Activated T-cell treated with anti-CD3 and anti-CD28 coated beads for 24 hours (primary cell): ENCODE data around the gene TMC7.
"Not testable (repeated sequence)": the region's sequence is repeated elsewhere in the genome, so short reads cannot be mapped to it uniquely, and the experiment has no call there.

Source experiments
- DNase-seq: peaks from one replicate; pipeline ENCODE4 v3.0.0-alpha.2; 2020; ENCODE audit warnings: low read depth

TMC7 gene

DNA sequence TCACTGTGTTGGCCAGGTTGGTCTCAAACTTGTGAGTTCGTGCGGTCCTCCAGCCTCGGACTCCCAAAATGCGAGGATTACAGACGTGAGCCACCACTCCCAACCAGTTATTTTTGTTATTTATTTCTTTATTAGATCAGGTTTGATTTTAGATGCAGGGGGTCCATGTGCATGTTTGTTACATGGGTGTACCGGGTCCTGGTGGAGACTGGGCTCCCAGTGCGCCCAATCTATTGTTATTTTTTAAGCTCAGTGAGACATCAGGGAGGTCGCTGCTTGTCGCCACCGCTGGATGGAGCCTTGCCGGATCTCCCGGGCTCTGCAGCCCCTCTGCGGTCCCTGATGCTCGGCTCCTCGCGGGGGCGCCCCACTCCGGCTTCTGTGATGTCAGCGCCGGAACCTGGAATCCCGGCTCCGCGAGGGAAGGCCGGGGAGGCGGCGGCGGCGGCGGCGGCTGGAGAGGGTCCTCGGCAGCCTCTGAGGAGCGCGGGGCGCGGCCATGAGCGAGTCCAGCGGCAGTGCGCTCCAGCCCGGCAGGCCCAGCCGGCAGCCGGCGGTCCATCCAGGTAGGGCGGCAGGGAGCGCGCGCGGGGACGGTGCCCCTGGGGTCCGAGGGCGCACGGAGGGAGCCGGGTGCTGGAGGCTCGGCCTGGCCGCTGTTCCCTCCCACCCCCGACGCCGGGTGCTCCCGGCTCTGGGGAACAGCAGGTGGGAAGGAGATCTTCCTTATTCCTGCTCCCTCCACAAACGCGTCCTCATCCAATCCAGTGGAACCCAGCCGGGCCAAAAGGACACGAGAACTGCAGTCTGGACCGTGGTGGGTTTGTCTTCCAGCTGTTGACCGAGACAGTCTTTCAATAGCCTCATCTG is at the start of gene TMC7:
TMC7 (plus strand) TSS at position 370 of the 870 bp plus-strand sequence; CDS start at position 500, 130 bp downstream.
- DNase-seq: peak; percentile 1

DNA sequence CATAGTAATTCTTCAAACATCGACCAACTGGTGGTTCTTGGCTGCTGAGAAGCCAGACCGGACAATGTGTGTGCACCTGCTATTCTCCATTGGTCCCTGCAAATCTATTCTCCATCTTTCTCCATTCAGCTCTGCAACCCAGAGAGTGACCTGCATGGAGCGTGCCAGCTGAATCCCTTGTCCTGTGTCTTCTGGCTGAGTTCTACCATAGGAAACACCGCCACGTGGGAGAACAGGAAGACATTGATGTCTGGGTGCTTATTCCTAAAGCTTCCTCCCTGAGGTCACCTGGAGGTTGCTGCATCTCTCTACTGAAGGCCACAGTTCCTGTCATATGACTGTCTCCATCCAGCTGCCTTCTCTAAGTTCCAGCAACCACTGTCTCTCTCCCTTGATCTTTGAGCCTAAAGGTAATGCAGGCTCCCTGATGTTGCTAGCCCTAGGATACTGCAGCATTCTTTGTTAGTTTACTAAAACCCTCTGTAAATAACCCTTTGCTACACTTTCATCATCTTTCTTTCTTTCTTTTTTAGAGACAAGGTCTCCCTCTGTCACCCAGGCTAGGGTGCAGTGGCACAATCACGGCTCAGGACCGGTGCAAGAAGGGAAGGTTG is 46.9 kb upstream of the TMC7 start:
- no peak for DNase-seq

DNA sequence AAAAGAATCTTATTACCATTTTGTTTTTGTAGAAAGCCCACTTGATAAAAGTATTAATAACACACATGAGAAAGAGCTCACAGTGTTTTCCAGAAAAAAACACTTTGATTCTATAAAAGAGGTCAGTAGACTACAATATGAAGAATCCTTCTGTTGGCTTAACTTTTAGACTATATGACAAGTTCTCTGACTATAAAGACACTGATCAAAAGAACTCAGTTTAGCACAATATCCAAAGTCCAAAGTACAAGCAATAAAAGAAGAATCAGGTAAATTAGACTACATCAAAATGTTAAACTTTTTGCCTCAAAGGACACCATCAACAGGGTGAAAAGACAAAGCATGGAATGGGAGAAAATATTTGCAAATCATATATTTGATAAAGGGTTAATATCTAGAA is 46.3 kb upstream of the TMC7 start:
- no peak for DNase-seq

DNA sequence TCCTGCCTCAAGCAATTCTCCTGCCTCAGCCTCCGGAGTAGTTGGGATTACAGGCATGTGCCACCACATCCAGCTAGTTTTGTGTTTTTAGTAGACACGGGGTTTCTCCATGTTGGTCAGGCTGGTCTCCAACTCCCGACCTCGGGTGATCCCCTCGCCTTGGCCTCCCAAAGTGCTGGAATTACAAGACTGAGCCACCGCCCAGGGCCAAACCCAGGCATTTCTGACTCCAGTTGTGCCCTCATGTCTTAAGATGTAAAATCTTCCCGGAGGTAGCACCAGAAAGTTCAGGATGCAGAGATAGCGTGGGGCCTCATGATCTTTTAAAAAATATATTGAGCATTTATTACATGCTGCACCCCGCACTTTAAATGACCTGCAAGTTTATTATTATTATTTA is 44.7 kb upstream of the TMC7 start:
- DNase-seq: no peak

DNA sequence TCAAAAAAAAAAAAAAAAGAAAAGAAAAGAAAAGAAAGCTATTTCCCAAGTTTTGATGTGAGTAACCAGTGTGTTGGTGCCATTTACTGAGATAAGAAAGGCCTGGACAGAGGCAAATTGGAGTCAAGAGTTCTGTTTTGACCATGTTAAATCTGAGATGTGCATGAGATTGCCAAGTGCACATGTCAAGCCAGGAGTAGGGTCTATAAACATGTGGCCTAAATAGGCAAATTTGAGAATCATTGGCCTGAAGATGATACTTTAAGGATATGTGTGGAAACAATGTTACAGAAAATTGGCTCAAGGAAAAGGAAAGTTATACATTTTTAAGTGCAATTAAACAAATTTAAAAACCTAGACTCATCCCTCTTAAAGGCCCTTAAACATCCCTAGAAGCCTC is 42.3 kb upstream of the TMC7 start:
- DNase-seq: no peak

DNA sequence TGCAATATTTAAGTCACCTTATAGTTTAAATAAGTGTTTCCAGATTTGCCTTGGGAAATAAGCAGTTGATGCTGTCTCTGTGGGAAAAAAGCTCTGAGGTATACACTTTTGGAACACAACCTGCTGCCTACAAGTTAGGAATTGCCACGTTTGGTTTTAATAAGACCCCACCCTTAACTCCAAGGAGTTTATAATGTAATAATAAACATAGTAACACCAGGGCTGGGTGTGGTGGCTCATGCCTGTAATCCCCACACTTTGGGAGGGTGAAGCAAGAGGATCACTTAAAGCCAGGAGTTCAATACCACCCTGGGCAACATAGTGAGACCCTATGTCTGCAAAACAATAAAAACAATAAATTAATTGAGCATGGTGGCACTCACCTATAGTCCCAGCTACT is 41.7 kb upstream of the TMC7 start:
- no peak for DNase-seq

DNA sequence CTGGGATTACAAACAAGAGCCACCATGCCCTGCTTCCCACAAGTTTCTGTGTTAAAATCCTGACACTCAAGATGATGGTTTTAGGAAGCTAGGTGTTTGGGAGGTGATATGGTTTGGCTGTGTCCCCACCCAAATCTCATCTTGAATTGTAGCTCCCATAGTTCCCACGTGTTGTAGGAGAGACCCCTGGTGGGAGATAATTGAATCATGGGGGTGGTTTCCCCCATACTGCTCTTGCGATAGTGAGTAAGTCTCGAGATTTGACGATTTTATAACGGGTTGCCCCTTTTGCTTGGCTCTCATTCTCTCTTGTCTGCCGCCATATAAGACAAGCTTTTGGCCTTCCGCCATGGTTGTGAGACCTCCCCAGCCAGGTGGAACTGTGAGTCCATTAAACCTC is 40.3 kb upstream of the TMC7 start:
- DNase-seq: no peak

DNA sequence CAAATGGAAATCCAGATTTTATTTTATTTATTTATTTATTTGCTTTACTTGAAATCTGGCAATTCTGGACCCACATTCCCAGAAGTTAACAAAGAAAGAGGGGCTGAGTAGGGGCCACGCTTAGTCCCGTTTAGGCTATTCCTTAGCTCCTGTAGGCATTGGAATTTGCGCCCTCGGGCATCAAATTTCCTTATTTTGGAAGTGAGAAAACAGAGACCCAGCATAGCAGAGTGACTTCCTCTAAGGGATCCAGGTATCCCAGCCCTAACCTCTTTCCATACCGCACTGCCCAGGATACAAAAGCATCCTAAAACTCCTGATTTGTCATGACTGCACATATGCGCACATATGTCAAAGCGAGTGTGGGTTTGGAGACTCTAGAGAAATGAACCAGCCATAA is 38.5 kb upstream of the TMC7 start:
- no peak for DNase-seq

DNA sequence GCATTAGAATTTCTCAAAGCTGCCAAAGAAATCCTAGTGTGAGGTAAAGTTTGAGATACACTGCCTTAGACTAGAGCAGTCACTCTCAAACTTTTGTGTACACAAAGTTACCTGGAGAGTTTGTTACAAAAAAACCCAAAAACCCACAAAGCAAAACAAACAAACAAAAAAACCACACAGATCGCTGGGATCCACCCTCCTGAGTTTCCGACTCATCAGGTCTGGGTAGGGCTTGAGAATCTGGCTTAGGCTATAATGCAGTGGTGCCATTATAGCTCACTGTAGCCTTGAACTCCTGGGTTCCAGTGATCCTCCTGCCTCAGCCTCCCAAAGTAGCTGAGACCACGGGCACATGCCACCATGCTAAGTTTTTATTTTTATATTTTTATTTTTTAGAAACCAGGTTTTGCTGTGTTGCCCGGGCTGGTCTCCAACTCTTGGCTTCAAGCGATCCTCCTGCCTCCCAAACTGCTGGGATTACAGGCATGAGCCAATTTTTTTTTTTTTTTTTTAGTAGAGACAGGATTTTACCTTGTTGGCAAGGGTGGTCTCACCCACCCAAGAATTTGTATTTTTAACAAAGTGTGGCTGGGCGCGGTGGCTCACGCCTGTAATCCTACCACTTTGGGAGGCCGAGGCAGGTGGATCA is 35.2 kb upstream of the TMC7 start:
- DNase-seq: no peak

DNA sequence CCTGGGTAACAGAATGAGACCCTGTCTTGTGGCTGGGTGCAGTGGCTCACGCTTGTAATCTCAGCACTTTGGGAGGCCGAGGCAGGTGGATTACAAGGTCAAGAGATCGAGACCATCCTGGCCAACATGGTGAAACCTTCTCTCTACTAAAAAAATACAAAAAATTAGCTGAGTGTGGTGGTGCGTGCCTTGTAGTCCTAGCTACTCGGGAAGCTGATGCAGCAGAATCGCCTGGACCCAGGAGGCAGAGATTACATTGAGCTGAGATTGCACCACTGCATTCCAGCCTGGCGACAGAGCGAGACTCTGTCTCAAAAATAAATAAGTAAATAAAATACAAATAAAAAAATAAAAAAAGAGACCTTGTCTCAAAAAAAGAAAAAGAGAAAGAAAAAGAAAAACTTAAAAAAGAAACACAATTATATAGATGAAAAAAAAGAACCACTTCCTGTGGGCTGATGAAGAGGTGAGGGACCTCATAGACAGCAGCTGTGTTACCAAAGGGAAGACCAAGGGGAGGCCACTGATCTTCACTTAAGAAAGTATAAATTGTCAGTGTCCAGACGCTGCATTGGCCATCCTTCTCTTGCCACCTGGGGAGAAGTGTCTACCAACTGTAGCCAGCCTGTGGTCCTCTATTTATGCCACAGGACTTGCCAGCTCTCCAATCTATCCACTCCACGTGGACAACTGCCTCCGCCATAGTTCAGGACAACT is 33.1 kb upstream of the TMC7 start:
- DNase-seq: no peak

DNA sequence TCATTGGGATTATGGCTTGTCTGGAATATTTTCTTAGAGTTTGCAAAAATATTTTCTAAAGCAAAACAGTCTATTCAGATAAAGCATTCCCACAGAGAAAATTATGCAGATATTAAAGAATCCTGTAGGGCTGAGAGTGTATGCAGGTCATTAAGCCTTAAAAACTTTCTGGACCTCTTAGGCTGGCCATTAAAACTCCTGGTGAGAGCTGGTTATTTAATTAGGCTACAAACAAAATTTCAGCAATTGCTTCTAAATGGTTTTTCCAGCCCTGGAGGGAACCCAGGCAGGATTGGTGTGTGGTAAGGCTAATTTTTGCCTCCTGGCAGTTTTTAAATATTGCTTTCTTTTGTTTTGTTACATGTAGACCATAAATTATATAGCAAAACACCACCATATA is 30.2 kb upstream of the TMC7 start:
- no peak for DNase-seq

DNA sequence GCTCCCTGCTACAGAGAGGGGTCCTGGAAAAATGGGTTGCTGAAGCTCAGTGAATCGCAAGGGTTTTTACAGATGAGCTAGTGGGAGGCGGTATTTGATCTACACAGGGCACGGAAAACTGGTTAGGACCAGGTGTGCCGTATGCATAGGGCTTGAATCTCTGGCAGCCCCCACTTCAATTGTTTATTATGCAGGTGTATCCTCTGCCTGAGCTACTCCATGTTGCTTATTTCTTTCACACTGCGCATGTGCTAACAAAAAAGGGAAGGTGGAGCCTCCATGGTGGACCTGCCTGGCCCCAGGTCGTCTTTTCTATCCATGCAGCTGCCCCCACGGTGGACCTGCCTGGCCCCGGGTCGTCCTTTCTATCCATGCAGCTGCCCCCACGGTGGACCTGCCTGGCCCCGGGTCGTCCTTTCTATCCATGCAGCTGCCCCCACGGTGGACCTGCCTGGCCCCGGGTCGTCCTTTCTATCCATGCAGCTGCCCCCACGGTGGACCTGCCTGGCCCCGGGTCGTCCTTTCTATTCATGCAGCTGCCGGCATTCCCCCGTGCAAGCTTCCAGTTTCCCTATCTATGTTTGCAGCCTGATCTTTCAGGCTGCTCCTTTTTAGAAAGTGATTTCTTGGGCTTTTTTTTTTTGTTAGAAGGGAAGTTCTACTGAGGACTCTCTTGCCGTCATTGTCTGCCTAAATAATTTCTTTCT is 27.7 kb upstream of the TMC7 start:
- peak; percentile 4 for DNase-seq

DNA sequence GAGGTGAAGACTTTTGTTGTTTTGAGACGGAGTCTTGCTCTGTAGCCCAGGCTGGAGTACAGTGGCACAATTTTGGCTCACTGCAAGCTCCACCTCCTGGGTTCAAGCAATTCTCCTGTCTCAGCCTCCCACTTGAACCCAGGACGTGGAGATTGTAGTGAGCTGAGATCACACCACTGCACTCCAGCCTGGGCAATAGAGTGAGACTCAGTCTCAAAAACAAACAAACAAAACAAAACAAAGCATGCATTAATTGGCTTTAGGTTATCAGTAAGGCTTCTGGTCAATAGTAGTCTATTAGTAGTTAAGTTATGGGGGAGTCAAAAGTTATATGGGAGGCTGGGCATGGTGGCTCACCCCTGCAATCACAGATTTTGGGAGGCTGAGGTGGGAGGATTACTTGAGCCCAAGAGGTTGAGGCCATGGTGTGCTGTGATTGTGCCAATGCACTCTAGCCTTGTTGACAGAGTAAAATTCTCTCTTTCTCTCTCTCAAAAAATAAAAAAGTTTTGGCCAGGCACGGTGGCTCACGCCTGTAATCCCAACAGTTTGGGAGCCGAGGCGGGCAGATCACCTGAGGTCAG is 27.0 kb upstream of the TMC7 start:
- DNase-seq: not testable (repeated sequence)

DNA sequence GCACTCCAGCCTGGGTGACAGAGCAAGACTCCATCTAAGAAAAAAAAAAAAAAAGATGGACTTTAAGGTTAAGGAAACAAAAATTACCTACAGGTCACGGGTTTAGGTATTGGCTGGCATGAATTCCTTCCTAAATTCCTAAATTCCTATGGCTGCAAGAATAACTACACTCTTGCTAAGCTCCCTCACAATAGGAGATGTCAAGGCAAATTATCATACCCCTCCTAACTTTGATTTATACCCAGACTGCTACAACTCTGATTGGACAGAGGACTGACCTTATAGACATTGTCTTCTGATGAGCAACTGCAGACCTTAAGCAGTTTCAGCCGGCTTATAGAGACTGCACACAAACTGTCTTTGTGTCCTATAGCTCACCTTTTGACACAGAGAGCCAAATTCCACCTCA is 25.1 kb upstream of the TMC7 start:
- no peak for DNase-seq

DNA sequence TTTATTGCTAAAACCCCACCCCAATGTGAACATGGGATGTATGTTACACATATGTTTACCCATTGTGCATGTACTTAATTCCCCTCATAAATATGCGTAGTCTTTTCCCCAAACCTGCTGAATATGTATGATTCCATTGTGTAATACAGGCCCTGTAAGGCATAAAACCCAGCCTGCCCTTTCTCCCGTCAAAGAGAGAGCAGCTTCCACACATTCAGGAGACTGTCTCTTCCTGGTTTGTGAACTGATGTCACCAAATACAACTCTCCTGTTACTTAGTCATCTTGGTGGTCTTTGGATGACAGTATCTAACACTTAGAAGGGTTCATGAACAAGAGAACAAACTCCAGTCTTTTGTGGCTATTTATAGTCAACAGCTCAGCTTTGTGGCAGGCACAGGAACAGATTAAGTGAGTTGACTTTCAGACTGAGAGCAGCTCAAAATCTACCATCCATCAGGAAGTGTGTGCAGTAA is 24.7 kb upstream of the TMC7 start:
- DNase-seq: no peak

DNA sequence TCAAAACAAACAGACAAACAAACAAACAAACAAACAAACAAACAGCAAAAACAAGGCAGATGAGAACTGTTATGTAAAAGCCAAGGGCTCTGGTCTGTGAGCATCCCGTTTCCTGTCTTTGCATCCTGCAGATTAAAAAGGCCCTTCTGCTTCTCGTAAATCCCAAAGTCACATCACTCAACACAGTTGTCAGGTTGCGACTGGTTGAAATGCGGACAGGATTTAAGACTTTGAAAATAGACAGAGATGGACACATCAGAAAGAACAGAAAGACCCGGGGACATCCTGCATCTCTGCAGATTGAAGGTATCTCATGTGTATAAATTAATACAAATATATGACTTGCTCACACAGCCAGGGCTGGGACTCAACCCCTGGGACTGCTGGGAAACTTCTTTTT is 18.2 kb upstream of the TMC7 start:
- DNase-seq: no peak

DNA sequence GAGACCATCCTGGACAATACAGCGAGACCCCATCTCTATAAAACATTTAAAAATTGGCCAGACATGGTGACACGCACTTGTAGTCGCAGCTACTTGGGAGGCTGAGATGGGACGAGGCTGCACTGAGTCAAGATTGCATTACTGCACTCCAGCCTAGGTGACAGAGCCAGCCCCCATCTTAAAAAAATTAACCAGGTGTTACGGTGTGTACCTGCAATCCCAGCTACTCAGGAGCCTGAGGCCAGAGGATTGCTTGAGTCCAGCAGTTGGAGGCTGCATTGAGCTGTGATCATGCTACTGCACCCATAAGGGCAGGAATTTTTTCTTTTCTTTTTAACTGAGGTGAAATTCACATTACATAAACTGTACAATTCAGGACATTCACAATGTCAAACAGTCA is 16.9 kb upstream of the TMC7 start:
- no peak for DNase-seq

DNA sequence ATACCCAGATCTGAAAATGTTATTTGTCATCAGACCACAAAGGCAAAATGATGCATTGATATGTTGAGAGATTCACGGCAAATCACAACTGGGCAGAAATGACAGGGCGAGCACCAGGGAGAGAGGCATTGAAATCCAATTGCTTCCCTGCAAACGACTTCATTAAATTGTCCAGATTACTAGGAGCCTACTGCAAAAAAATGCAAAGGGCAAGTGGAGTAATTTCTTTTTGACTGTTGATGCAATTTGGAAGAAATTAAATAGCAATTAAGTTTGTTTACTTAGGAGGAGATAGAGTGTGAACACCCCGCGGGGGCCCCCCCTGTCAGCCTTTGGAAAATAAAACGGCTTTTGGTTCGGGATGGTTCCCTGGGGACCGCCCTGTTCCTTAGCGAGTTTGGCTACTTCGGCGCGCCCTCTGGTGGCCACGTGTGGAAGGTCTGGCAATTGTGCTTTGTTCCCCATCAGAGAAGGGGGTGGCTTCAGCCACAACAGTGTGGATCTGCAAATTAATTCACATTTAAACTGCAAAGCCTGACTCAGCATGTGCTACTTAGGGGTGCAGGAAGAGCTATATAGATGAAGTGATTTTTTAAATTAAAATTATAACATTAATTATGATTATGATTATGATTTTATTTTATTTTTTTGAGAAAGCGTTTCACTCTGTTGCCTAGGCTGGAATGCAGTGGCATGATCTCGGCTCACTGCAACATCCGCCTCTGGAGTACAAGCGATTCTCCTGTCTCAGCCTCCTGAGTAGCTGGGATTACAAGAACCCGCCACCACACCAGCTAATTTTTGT is 14.5 kb upstream of the TMC7 start:
- peak; percentile 71 for DNase-seq

DNA sequence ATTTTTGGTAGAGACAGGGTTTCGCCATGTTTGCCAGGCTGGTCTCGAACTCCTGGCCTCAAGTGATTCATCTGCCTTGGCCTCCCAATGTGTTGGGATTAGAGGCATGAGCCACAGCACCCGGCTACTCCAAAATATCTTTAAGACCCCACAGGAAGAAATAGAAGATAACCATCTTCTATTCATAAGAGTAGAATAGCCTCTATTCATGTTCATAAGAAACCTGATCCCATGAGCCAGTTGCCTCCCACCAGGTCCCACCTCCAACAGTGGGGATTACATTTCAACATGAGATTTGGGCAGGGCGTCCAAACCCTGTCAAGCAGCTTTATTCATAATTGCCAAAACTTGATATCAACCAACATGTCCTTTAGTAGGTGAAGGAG is 13.9 kb upstream of the TMC7 start:
- DNase-seq: no peak

DNA sequence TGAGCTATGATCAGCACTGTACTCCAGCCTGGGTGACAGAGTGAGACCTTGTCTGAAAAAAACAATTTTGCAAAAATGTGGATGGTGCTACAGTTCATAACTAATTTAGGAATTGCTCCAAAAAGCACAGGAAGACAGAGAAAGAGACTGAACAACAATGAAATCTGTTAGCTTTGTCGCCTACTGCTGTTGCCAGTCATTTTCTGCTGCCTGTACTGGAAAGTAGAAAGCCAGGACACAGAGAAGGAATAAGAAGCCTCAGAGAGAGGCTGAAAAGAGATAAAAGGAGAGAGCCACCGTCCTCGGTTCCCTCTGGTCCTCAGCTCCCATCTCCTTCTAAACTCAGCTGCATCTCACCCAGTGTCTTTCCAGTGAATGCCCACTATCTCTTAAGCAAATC is 8.6 kb upstream of the TMC7 start:
- DNase-seq: no peak

DNA sequence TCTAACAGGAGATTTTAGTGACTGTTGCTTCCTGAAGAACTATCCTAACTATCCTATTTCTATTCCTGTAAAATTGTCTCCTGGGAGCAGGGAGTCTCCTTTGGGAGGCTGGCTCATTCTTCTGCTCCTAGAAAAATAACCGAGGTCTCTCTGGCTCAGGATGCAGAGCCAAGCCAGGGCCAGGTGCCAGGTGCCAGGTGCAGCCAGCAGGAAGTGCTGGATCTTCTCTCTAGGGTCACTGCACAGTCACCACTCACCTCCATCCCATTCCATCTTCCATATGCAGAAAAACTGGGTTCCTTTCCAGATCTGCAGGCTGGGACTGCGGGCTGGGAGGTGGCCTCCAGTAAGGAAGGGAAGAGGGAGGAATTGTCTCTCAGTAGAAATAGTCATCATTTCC is 3.8 kb upstream of the TMC7 start:
- DNase-seq: no peak
